Adrenal gland (tissue), 12 donors: ENCODE measurements around the gene PRRC2A. TPM values are rescaled to one million over a fixed set of nuclear protein-coding genes. Genes with fewer than 3 reads are reported as not detected.

Experiments
- DNase-seq, 7 donors: peaks; one replicate each; pipeline ENCODE4 v3.0.0-alpha.2; 2019 to 2020
- H3K27ac ChIP-seq, 5 donors: fragments of 200-600 bp; sonication (generic) in 4 of 5; 1 replicate in 3 of 5; 2 replicates in 2 of 5; pipeline versions ENCODE4 v1.5.1 to v1.8.0; 2016 to 2020; ENCODE audit warnings: mild to moderate bottlenecking in 1 of 5
- H3K27me3 ChIP-seq: fragments of 200-600 bp; 2 replicates; pipeline ENCODE4 v1.8.0; 2021
- H3K36me3 ChIP-seq, 2 donors: fragments of 200-600 bp; replicated peaks in 1 of 2; 1 replicate in 1 of 2; 2 replicates in 1 of 2; pipeline versions ENCODE4 v1.5.1 to v1.8.0; 2018 to 2022
- H3K4me1 ChIP-seq, 2 donors: fragments of 200-600 bp; replicated peaks in 1 of 2; 1 replicate in 1 of 2; 2 replicates in 1 of 2; pipeline versions ENCODE4 v1.5.1 to v1.8.0; 2018 to 2021
- H3K4me3 ChIP-seq, 4 donors: fragments of 200-600 bp; sonication (generic) in 3 of 4; one replicate each; pipeline ENCODE4 v1.5.1; 2016 to 2018
- H3K9me3 ChIP-seq, 3 donors: fragments of 200-600 bp; sonication (generic) in 1 of 3; replicated peaks in 1 of 3; 1 replicate in 2 of 3; 2 replicates in 1 of 3; pipeline versions ENCODE4 v1.5.1 to v1.8.0; 2016 to 2021
- POLR2A ChIP-seq, 2 donors: fragments of 450-650 bp; IDR thresholded peaks; one replicate each; pipeline ENCODE4 v1.6.1; 2017; ENCODE audit warnings: antibody characterized with exemption in 2 of 2, mild to moderate bottlenecking in 2 of 2, moderate library complexity in 1 of 2
- WGBS, 4 donors: extraction: QIAGEN DNeasy Blood & Tissue Kit in 2 of 4; methylation state at CpG; one replicate each; pipeline versions ENCODE4 v1.1.5 to v1.1.7; 2013 to 2017; 5-methylcytosine and 5-hydroxymethylcytosine counted together
- intact Hi-C, 2 donors: fragments of 100-400 bp; cut with DNase I; formaldehyde crosslinking; loops; one replicate each; pipeline versions ENCODE4 v1.14.1 to v1.15.0; 2022 to 2023
- polyA plus RNA-seq, 3 donors: library from polyadenylated mRNA; stranded (reverse); fragments of 200-250 nt in 2 of 3; fragments of 350-450 nt in 1 of 3; fragmentation: Illumina TruSeq in 1 of 3; extraction: RNeasy Lipid Tissue Mini Kit (QIAGEN cat#74804) in 1 of 3; gene quantifications; one replicate each; pipeline ENCODE4 v1.2.3, GENCODE V29; 2013 to 2014
- total RNA-seq, 9 donors: library from RNA; depleted of rRNA in 4 of 9; stranded (reverse); fragments of >200 nt in 4 of 9; fragments of 120-200 nt in 1 of 9; fragmentation: NEBNext Ultra II Directional in 1 of 9; extraction: Animal tissue kit (Norgen Biotek cat#: 25700) in 1 of 9; gene quantifications; one replicate each; pipeline versions ENCODE4 v1.1.0 to v1.2.4, GENCODE V29; 2013 to 2023
- TF ChIP-seq, protein P1 (sequence below), 6 experiments: fragments of 450-650 bp in 4 of 6; fragments of 200-600 bp in 2 of 6; sonication (generic) in 1 of 6; IDR thresholded peaks; 1 replicate in 5 of 6; 2 replicates in 1 of 6; pipeline versions ENCODE4 v1.5.1 to v1.8.0; 2016 to 2021; ENCODE audit warnings: antibody characterized with exemption in 6 of 6, mild to moderate bottlenecking in 2 of 6, moderate library complexity in 1 of 6
- donor health status: healthy with polysubstance abuse.
- donor health status: Bipolar disorder and iron deficiency.
- donor health status: DM: yes; HTN: yes; CAD: no.
- donor health status: DM: no; HTN: no; CAD: no.
- donor health status: DM: no; HTN: no; CAD: no.
- donor health status: DM: yes; HTN: yes; CAD: no.

PRRC2A gene
- total and polyA plus RNA-seq, 12 donors: 31.9 to 419 (median 121) TPM

GRCh38 chr6:31624070-31624469, 3.6 kb downstream of the PRRC2A start:
- DNase-seq: no peak
- Histone ChIP-seq H3K4me3 (no peak overlapping the region), H3K27me3 (no peaks in the 10 kb centered on the region), H3K27ac (no peak overlapping the region), H3K9me3 (no peaks in the 10 kb centered on the region), H3K4me1 (peaks cover 14 to 17% of the 10 kb centered on the region in 2 donors), H3K36me3 (peaks cover 0 to 63% of the 10 kb centered on the region in 2 donors)
- intact Hi-C loops: no loop called here
- 83 to 93% (median 89%) methylated on average over 10 of the region's 10 CpGs for WGBS, 4 donors
- TF ChIP-seq POLR2A (IDR thresholded peaks at IDR 0.05): no peak
- TF ChIP-seq, protein P1, sequence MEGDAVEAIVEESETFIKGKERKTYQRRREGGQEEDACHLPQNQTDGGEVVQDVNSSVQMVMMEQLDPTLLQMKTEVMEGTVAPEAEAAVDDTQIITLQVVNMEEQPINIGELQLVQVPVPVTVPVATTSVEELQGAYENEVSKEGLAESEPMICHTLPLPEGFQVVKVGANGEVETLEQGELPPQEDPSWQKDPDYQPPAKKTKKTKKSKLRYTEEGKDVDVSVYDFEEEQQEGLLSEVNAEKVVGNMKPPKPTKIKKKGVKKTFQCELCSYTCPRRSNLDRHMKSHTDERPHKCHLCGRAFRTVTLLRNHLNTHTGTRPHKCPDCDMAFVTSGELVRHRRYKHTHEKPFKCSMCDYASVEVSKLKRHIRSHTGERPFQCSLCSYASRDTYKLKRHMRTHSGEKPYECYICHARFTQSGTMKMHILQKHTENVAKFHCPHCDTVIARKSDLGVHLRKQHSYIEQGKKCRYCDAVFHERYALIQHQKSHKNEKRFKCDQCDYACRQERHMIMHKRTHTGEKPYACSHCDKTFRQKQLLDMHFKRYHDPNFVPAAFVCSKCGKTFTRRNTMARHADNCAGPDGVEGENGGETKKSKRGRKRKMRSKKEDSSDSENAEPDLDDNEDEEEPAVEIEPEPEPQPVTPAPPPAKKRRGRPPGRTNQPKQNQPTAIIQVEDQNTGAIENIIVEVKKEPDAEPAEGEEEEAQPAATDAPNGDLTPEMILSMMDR (IDR thresholded peaks at IDR 0.05): no peak

GRCh38 chr6:31626952-31627351, 6.4 kb downstream of the PRRC2A start:
- WGBS, 4 donors: 86 to 94% (median 92%) methylated on average over 4 to 10 of the region's 10 CpGs
- peaks cover 2 to 11% of the 10 kb centered on the region in 2 donors for H3K4me1 ChIP-seq
- H3K4me3 ChIP-seq: no peak overlapping the region
- no peaks in the 10 kb centered on the region for H3K27me3 ChIP-seq
- intact Hi-C loops: no loop called here
- H3K27ac ChIP-seq: no peak overlapping the region
- H3K9me3 ChIP-seq: no peaks in the 10 kb centered on the region
- peaks cover 0 to 92% of the 10 kb centered on the region in 2 donors for H3K36me3 ChIP-seq
- DNase-seq: no peak
- no peak for TF ChIP-seq POLR2A (IDR thresholded peaks at IDR 0.05)
- TF ChIP-seq, protein P1 (IDR thresholded peaks at IDR 0.05): no peak

DNA sequence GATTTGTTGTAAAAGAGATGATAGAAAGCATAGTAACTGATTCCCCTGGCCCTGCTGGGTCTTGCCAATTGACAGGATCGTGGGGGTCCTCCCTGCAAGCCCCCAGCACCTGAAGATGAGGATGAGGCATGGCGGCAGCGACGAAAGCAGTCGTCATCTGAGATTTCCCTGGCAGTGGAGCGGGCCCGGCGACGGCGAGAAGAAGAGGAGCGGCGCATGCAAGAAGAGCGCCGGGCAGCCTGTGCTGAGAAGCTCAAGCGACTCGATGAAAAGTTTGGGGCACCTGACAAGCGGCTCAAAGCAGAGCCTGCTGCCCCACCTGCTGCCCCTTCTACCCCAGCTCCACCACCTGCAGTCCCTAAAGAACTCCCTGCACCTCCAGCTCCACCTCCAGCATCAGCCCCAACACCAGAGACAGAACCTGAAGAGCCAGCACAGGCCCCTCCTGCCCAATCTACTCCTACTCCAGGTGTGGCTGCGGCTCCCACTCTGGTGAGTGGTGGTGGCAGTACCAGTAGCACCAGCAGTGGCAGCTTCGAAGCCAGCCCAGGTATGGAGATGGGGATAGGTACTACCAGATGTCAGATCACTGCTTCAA, 7.3 kb downstream of the PRRC2A start:
- Histone ChIP-seq H3K4me1 (peaks cover 0 to 3% of the 10 kb centered on the region in 2 donors), H3K36me3 (peaks cover 0 to 97% of the 10 kb centered on the region in 2 donors), H3K9me3 (no peaks in the 10 kb centered on the region), H3K27ac (no peak overlapping the region), H3K27me3 (no peaks in the 10 kb centered on the region), H3K4me3 (no peak overlapping the region)
- TF ChIP-seq, protein P1 (IDR thresholded peaks at IDR 0.05): no peak
- no peak for TF ChIP-seq POLR2A (IDR thresholded peaks at IDR 0.05)
- 91 to 97% (median 96%) methylated on average over 14 to 19 of the region's 19 CpGs for WGBS, 4 donors
- intact Hi-C loops: no loop called here
- DNase-seq: no peak

DNA sequence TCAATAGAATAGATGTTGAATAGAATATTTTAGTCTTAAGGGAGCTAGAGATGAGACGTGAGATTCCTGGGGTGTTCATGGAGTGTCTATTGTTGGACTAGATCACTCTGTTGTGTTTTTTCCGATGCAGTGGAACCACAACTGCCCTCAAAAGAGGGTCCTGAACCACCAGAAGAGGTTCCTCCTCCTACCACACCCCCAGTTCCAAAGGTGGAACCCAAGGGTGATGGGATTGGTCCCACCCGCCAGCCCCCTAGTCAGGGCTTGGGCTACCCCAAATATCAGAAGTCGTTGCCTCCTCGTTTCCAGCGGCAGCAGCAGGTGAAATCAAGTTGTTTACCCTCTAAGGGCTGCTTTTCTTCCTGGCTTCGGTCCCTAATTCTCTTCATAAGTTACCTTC, 8.5 kb downstream of the PRRC2A start:
- TF ChIP-seq, protein P1 (IDR thresholded peaks at IDR 0.05): no peak
- TF ChIP-seq POLR2A (IDR thresholded peaks at IDR 0.05): no peak
- no peak overlapping the region for H3K4me3 ChIP-seq
- H3K4me1 ChIP-seq: no peaks in the 10 kb centered on the region
- H3K36me3 ChIP-seq: peaks cover 0 to 100% of the 10 kb centered on the region in 2 donors
- DNase-seq: no peak
- H3K27me3 ChIP-seq: no peaks in the 10 kb centered on the region
- no peaks in the 10 kb centered on the region for H3K9me3 ChIP-seq
- intact Hi-C loops: no loop called here
- 92 to 94% (median 93%) methylated on average over 7 of the region's 7 CpGs for WGBS, 4 donors
- no peak overlapping the region for H3K27ac ChIP-seq
